ENCODE data around the gene EBI3.

Gene EBI3

GRCh38 chr19:4246767-4247593 lies 17.7 kb downstream of the EBI3 start, which contains the start of gene YJU2:
TSS of gene YJU2 (plus strand) at chr19:4247080. CDS start at chr19:4247147, 67 bp downstream.
- peaks cover 4% of the 10 kb centered on the region for H3K9me3 ChIP-seq (ENCODE audit: insufficient read depth, low read length)
- no peak for TF ChIP-seq SUZ12 (IDR thresholded peaks at IDR 0.05; ENCODE audit: extremely low read depth, insufficient read depth, insufficient read length)
- no peak for TF ChIP-seq YY1 (IDR thresholded peaks at IDR 0.05; ENCODE audit: insufficient read depth, insufficient read length)
- TF ChIP-seq ZNF274 (IDR thresholded peaks at IDR 0.05; ENCODE audit: low read depth, low read length): no peak
- peaks cover 4% of the 10 kb centered on the region for H3K4me1 ChIP-seq (ENCODE audit: insufficient read depth, insufficient read length)
- DNase-seq (ENCODE audit: low read depth, low spot score): peak; percentile 99
- peak within 1 kb of the TSS; percentile 94 for H3K9ac ChIP-seq (ENCODE audit: insufficient read length, low read depth)
- peak within 1 kb of the TSS; percentile 82 for H3K4me3 ChIP-seq (ENCODE audit: insufficient read length, low read depth)
- H3K27me3 ChIP-seq (ENCODE audit: insufficient read depth, insufficient read length): no peaks in the 10 kb centered on the region
- peaks cover 38% of the 10 kb centered on the region for H3K36me3 ChIP-seq (ENCODE audit: insufficient read depth, insufficient read length, low read length)

GRCh38 chr19:4256563-4256962 lies 27.2 kb downstream of the EBI3 start:
- H3K9me3 ChIP-seq (ENCODE audit: insufficient read depth, low read length): peaks cover 13% of the 10 kb centered on the region; the same call in 1 of the 2 replicates
- peaks cover 70% of the 10 kb centered on the region for H3K36me3 ChIP-seq (ENCODE audit: insufficient read depth, insufficient read length, low read length)
- H3K4me3 ChIP-seq (ENCODE audit: insufficient read length, low read depth): no peak overlapping the region
- no peaks in the 10 kb centered on the region for H3K27me3 ChIP-seq (ENCODE audit: insufficient read depth, insufficient read length)
- no peaks in the 10 kb centered on the region for H3K4me1 ChIP-seq (ENCODE audit: insufficient read depth, insufficient read length)
- H3K9ac ChIP-seq (ENCODE audit: insufficient read length, low read depth): no peak overlapping the region
- no peak for DNase-seq (ENCODE audit: low read depth, low spot score)
- TF ChIP-seq SUZ12 (IDR thresholded peaks at IDR 0.05; ENCODE audit: extremely low read depth, insufficient read depth, insufficient read length): no peak
- TF ChIP-seq YY1 (IDR thresholded peaks at IDR 0.05; ENCODE audit: insufficient read depth, insufficient read length): no peak
- no peak for TF ChIP-seq ZNF274 (IDR thresholded peaks at IDR 0.05; ENCODE audit: low read depth, low read length)

- Histone ChIP-seq H3K4me3 (ENCODE audit: insufficient read length, low read depth) (no peak overlapping the region), H3K9me3 (ENCODE audit: insufficient read depth, low read length) (peaks cover 13% of the 10 kb centered on the region; the same call in 1 of the 2 replicates), H3K4me1 (ENCODE audit: insufficient read depth, insufficient read length) (no peaks in the 10 kb centered on the region), H3K27me3 (ENCODE audit: insufficient read depth, insufficient read length) (no peaks in the 10 kb centered on the region), H3K9ac (ENCODE audit: insufficient read length, low read depth) (no peak overlapping the region), H3K36me3 (ENCODE audit: insufficient read depth, insufficient read length, low read length) (peaks cover 71% of the 10 kb centered on the region)
- TF ChIP-seq ZNF274 (IDR thresholded peaks at IDR 0.05; ENCODE audit: low read depth, low read length) (no peak), SUZ12 (IDR thresholded peaks at IDR 0.05; ENCODE audit: extremely low read depth, insufficient read depth, insufficient read length) (no peak), YY1 (IDR thresholded peaks at IDR 0.05; ENCODE audit: insufficient read depth, insufficient read length) (no peak)
- DNase-seq (ENCODE audit: low read depth, low spot score): no peak
These were observed 27.7 kb downstream of the EBI3 start for GRCh38 chr19:4257025-4257424.

GRCh38 chr19:4258181-4258580 lies 28.9 kb downstream of the EBI3 start:
- peaks cover 74% of the 10 kb centered on the region for H3K36me3 ChIP-seq (ENCODE audit: insufficient read depth, insufficient read length, low read length)
- H3K27me3 ChIP-seq (ENCODE audit: insufficient read depth, insufficient read length): no peaks in the 10 kb centered on the region
- TF ChIP-seq SUZ12 (IDR thresholded peaks at IDR 0.05; ENCODE audit: extremely low read depth, insufficient read depth, insufficient read length) (no peak), YY1 (IDR thresholded peaks at IDR 0.05; ENCODE audit: insufficient read depth, insufficient read length) (no peak), ZNF274 (IDR thresholded peaks at IDR 0.05; ENCODE audit: low read depth, low read length) (no peak)
- DNase-seq (ENCODE audit: low read depth, low spot score): no peak
- H3K4me3 ChIP-seq (ENCODE audit: insufficient read length, low read depth): no peak overlapping the region
- peak overlapping the region; percentile 26 for H3K9ac ChIP-seq (ENCODE audit: insufficient read length, low read depth)
- H3K4me1 ChIP-seq (ENCODE audit: insufficient read depth, insufficient read length): no peaks in the 10 kb centered on the region
- H3K9me3 ChIP-seq (ENCODE audit: insufficient read depth, low read length): peaks cover 13% of the 10 kb centered on the region; the same call in 1 of the 2 replicates

GRCh38 chr19:4260613-4261191 lies 31.4 kb downstream of the EBI3 start:
- TF ChIP-seq ZNF274 (IDR thresholded peaks at IDR 0.05; ENCODE audit: low read depth, low read length): no peak
- no peak for TF ChIP-seq YY1 (IDR thresholded peaks at IDR 0.05; ENCODE audit: insufficient read depth, insufficient read length)
- TF ChIP-seq SUZ12 (IDR thresholded peaks at IDR 0.05; ENCODE audit: extremely low read depth, insufficient read depth, insufficient read length): no peak
- DNase-seq (ENCODE audit: low read depth, low spot score): no peak
- Histone ChIP-seq H3K9me3 (ENCODE audit: insufficient read depth, low read length) (peaks cover 12% of the 10 kb centered on the region; the same call in 1 of the 2 replicates), H3K9ac (ENCODE audit: insufficient read length, low read depth) (no peak overlapping the region), H3K27me3 (ENCODE audit: insufficient read depth, insufficient read length) (no peaks in the 10 kb centered on the region), H3K4me1 (ENCODE audit: insufficient read depth, insufficient read length) (no peaks in the 10 kb centered on the region), H3K36me3 (ENCODE audit: insufficient read depth, insufficient read length, low read length) (peaks cover 71% of the 10 kb centered on the region), H3K4me3 (ENCODE audit: insufficient read length, low read depth) (no peak overlapping the region)

GRCh38 chr19:4264812-4265211 lies 35.5 kb downstream of the EBI3 start:
- Histone ChIP-seq H3K9me3 (ENCODE audit: insufficient read depth, low read length) (no peaks in the 10 kb centered on the region), H3K4me1 (ENCODE audit: insufficient read depth, insufficient read length) (peaks cover 4% of the 10 kb centered on the region), H3K36me3 (ENCODE audit: insufficient read depth, insufficient read length, low read length) (peaks cover 70% of the 10 kb centered on the region), H3K27me3 (ENCODE audit: insufficient read depth, insufficient read length) (no peaks in the 10 kb centered on the region), H3K9ac (ENCODE audit: insufficient read length, low read depth) (no peak overlapping the region), H3K4me3 (ENCODE audit: insufficient read length, low read depth) (no peak overlapping the region)
- no peak for DNase-seq (ENCODE audit: low read depth, low spot score)
- TF ChIP-seq YY1 (IDR thresholded peaks at IDR 0.05; ENCODE audit: insufficient read depth, insufficient read length) (no peak), ZNF274 (IDR thresholded peaks at IDR 0.05; ENCODE audit: low read depth, low read length) (no peak), SUZ12 (IDR thresholded peaks at IDR 0.05; ENCODE audit: extremely low read depth, insufficient read depth, insufficient read length) (no peak)
